Measurements from ENCODE around the gene PTPN3. TPM values are rescaled to one million over a fixed set of nuclear protein-coding genes. Genes with fewer than 3 reads are reported as not detected.

Gene PTPN3
- polyA plus RNA-seq, 1 donor (not counting 4 experiments of a cell fraction or from before 2014, with no cell fraction given): 19.9 TPM

GRCh38 chr9:109427886-109428285, 70.2 kb downstream of the PTPN3 start:
- no peak for TF ChIP-seq CTCF (optimal IDR thresholded peaks at IDR 0.05 in 1 of 3, IDR thresholded peaks at IDR 0.05 in 1 of 3, conservative IDR thresholded peaks at IDR 0.05 in 1 of 3; ENCODE audit: extremely low read depth in 1 of 3, insufficient read depth in 2 of 3, low read length in 3 of 3)
- TF ChIP-seq EZH2 (IDR thresholded peaks at IDR 0.05; ENCODE audit: low read length): no peak
- Histone ChIP-seq H3K4me3 (ENCODE audit: control insufficient read depth in 2 of 3, extremely low read depth in 1 of 3, insufficient read depth in 2 of 3, low read depth in 1 of 3, low read length in 3 of 3) (no peak overlapping the region), H3K9me1 (ENCODE audit: control insufficient read depth, extremely low read depth, insufficient read depth, low read length) (peaks cover 2% of the 10 kb centered on the region), H3K27me3 (ENCODE audit: control insufficient read depth, extremely low read depth, insufficient read depth, low read length) (no peaks in the 10 kb centered on the region), H4K20me1 (ENCODE audit: control insufficient read depth, extremely low read depth, insufficient read depth, low read length) (no peaks in the 10 kb centered on the region), H3K9ac (ENCODE audit: control insufficient read depth, extremely low read depth, insufficient read depth, low read length) (no peak overlapping the region), H3K36me3 (ENCODE audit: control insufficient read depth in 2 of 2, extremely low read depth in 1 of 2, insufficient read depth in 2 of 2, low read length in 2 of 2) (peaks cover 31 to 35% of the 10 kb centered on the region in 2 experiments), H3K4me1 (ENCODE audit: control insufficient read depth, extremely low read depth, insufficient read depth, low read length) (no peaks in the 10 kb centered on the region), H3K9me3 (ENCODE audit: control insufficient read depth, low read depth, low read length) (no peaks in the 10 kb centered on the region), H3K27ac (ENCODE audit: control insufficient read depth, insufficient read depth, low read length) (no peak overlapping the region), H2AFZ (ENCODE audit: control insufficient read depth, low read length) (no peak overlapping the region), H3K4me2 (ENCODE audit: control insufficient read depth, extremely low read depth, insufficient read depth, low read depth, low read length) (no peak overlapping the region), H3K79me2 (ENCODE audit: control insufficient read depth, insufficient read depth, low read length) (no peaks in the 10 kb centered on the region)
- DNase-seq (ENCODE audit: low read depth, low spot score) (no peak), FAIRE-seq (no peak)
- dilution Hi-C loops (cut with MboI; ENCODE audit: extremely low pct_ligation_motif_present, low sequenced_read_pairs): no loop called here

GRCh38 chr9:109426626-109427402, 71.3 kb downstream of the PTPN3 start:
- Histone ChIP-seq H3K9me3 (ENCODE audit: control insufficient read depth, low read depth, low read length) (no peaks in the 10 kb centered on the region), H3K4me3 (ENCODE audit: control insufficient read depth in 2 of 3, extremely low read depth in 1 of 3, insufficient read depth in 2 of 3, low read depth in 1 of 3, low read length in 3 of 3) (no peak overlapping the region), H4K20me1 (ENCODE audit: control insufficient read depth, extremely low read depth, insufficient read depth, low read length) (no peaks in the 10 kb centered on the region), H3K9ac (ENCODE audit: control insufficient read depth, extremely low read depth, insufficient read depth, low read length) (no peak overlapping the region), H3K4me2 (ENCODE audit: control insufficient read depth, extremely low read depth, insufficient read depth, low read depth, low read length) (no peak overlapping the region), H3K79me2 (ENCODE audit: control insufficient read depth, insufficient read depth, low read length) (no peaks in the 10 kb centered on the region), H2AFZ (ENCODE audit: control insufficient read depth, low read length) (no peak overlapping the region), H3K27me3 (ENCODE audit: control insufficient read depth, extremely low read depth, insufficient read depth, low read length) (no peaks in the 10 kb centered on the region), H3K9me1 (ENCODE audit: control insufficient read depth, extremely low read depth, insufficient read depth, low read length) (peaks cover 2% of the 10 kb centered on the region), H3K27ac (ENCODE audit: control insufficient read depth, insufficient read depth, low read length) (no peak overlapping the region), H3K4me1 (ENCODE audit: control insufficient read depth, extremely low read depth, insufficient read depth, low read length) (no peaks in the 10 kb centered on the region), H3K36me3 (ENCODE audit: control insufficient read depth in 2 of 2, extremely low read depth in 1 of 2, insufficient read depth in 2 of 2, low read length in 2 of 2) (peaks cover 31 to 32% of the 10 kb centered on the region in 2 experiments)
- dilution Hi-C loops (cut with MboI; ENCODE audit: extremely low pct_ligation_motif_present, low sequenced_read_pairs): no loop called here
- no peak for FAIRE-seq
- no peak for DNase-seq (ENCODE audit: low read depth, low spot score)
- TF ChIP-seq CTCF (optimal IDR thresholded peaks at IDR 0.05 in 1 of 3, IDR thresholded peaks at IDR 0.05 in 1 of 3, conservative IDR thresholded peaks at IDR 0.05 in 1 of 3; ENCODE audit: extremely low read depth in 1 of 3, insufficient read depth in 2 of 3, low read length in 3 of 3) (no peak), EZH2 (IDR thresholded peaks at IDR 0.05; ENCODE audit: low read length) (no peak)
